GM23338 (cell line): Measurements from ENCODE around the gene LMAN1L. TPM values are rescaled to one million over a fixed set of nuclear protein-coding genes. Genes with fewer than 3 reads are reported as not detected.

Experiments used
- ATAC-seq: fragments of 200-7000 bp; cut with Tn5 transposase; 3 replicates; pipeline ENCODE4 v1.9.1; 2020
- DNase-seq: peaks from one replicate; pipeline ENCODE4 v3.0.0-alpha.2; 2015; ENCODE audit warnings: low spot score
- H2AFZ ChIP-seq: fragments of 200-600 bp; sonication (generic); 2 replicates; pipeline ENCODE4 v1.8.0; 2016; ENCODE audit warnings: antibody characterized with exemption, mild to moderate bottlenecking, moderate library complexity
- H3F3A ChIP-seq: fragments of 200-600 bp; sonication (generic); replicated peaks from 2 replicates; pipeline ENCODE4 v1.8.0; 2017; ENCODE audit warnings: antibody characterized with exemption, mixed run types, low read depth
- H3K27ac ChIP-seq: fragments of 200-600 bp; sonication (generic); 2 replicates; pipeline ENCODE4 v1.6.1; 2016; ENCODE audit warnings: low read depth
- H3K27me3 ChIP-seq: fragments of 200-600 bp; sonication (generic); 2 replicates; pipeline ENCODE4 v1.8.0; 2016; ENCODE audit warnings: mild to moderate bottlenecking, mixed run types, moderate library complexity; ENCODE audit not compliant: insufficient read depth
- H3K36me3 ChIP-seq: fragments of 200-600 bp; sonication (generic); 2 replicates; pipeline ENCODE4 v1.8.0; 2016; ENCODE audit warnings: mild to moderate bottlenecking; ENCODE audit not compliant: insufficient read depth
- H3K4me1 ChIP-seq: fragments of 200-600 bp; sonication (generic); 2 replicates; pipeline ENCODE4 v1.8.0; 2016; ENCODE audit warnings: mild to moderate bottlenecking, moderate library complexity; ENCODE audit not compliant: insufficient read depth
- H3K4me2 ChIP-seq: fragments of 200-600 bp; sonication (generic); 2 replicates; pipeline ENCODE4 v1.7.1; 2017; ENCODE audit warnings: mixed run types
- H3K4me3 ChIP-seq: fragments of 200-600 bp; sonication (generic); 2 replicates; pipeline ENCODE4 v1.6.1; 2016; ENCODE audit warnings: mixed run types
- H3K79me2 ChIP-seq: fragments of 200-600 bp; sonication (generic); replicated peaks from 2 replicates; pipeline ENCODE4 v1.8.0; 2017; ENCODE audit warnings: mild to moderate bottlenecking; ENCODE audit not compliant: insufficient read depth
- H3K9me2 ChIP-seq: fragments of 200-600 bp; sonication (generic); 2 replicates; pipeline ENCODE4 v1.8.0; 2017; ENCODE audit not compliant: insufficient read depth
- H4K20me1 ChIP-seq: fragments of 200-600 bp; sonication (generic); replicated peaks from 2 replicates; pipeline ENCODE4 v1.8.0; 2017; ENCODE audit warnings: mild to moderate bottlenecking; ENCODE audit not compliant: insufficient read depth
- H3K27ac Mint-ChIP-seq: 2 replicates; pipeline ENCODE4 v1.8.0; 2020; ENCODE audit warnings: inconsistent platforms, mild to moderate bottlenecking, moderate library complexity, mixed read lengths
- H3K27me3 Mint-ChIP-seq: 3 replicates; pipeline ENCODE4 v1.8.0; 2022; ENCODE audit warnings: low read depth, mild to moderate bottlenecking, moderate library complexity, mixed read lengths, inconsistent platforms; ENCODE audit not compliant: insufficient read depth, poor library complexity
- H3K36me3 Mint-ChIP-seq: 3 replicates; pipeline ENCODE4 v1.8.0; 2021; ENCODE audit warnings: low read depth, mild to moderate bottlenecking, inconsistent platforms, moderate library complexity, mixed read lengths
- H3K4me1 Mint-ChIP-seq: 3 replicates; pipeline ENCODE4 v1.8.0; 2020; ENCODE audit warnings: mild to moderate bottlenecking, inconsistent platforms, mixed read lengths
- H3K4me3 Mint-ChIP-seq: 3 replicates; pipeline ENCODE4 v1.8.0; 2021; ENCODE audit warnings: moderate library complexity, mild to moderate bottlenecking, inconsistent platforms, mixed read lengths
- H3K9me3 Mint-ChIP-seq: 3 replicates; pipeline ENCODE4 v1.8.0; 2020; ENCODE audit warnings: moderate library complexity, mild to moderate bottlenecking, inconsistent platforms, mixed read lengths
- CTCF ChIP-seq, 2 experiments: fragments of 200-600 bp in 1 of 2; sonication (generic) in 1 of 2; conservative IDR thresholded peaks; 2 replicates each; pipeline versions ENCODE4 v1.5.1 to v1.6.1; 2016 to 2017; ENCODE audit warnings: antibody characterized with exemption in 2 of 2, low read depth in 2 of 2, mild to moderate bottlenecking in 2 of 2, moderate library complexity in 1 of 2
- POLR2AphosphoS5 ChIP-seq: IDR thresholded peaks from 2 replicates; pipeline ENCODE4 v1.6.1; 2016; ENCODE audit warnings: antibody characterized with exemption, low read depth
- REST ChIP-seq: IDR thresholded peaks from one replicate; pipeline ENCODE4 v1.6.1; 2018; ENCODE audit warnings: antibody characterized with exemption; ENCODE audit not compliant: unreplicated experiment
- ZNF462 ChIP-seq: fragments of 250-450 bp; sonication (Bioruptor Pico); IDR thresholded peaks from 2 replicates; pipeline ENCODE4 v1.5.0; 2020; ENCODE audit warnings: mild to moderate bottlenecking, moderate library complexity
- polyA plus RNA-seq: library from polyadenylated mRNA; unstranded; fragments of >200 nt; fragmentation: Nextera tagmentation; extraction: Ambion mirVana; gene quantifications from 2 replicates; pipeline ENCODE4 v1.2.1, GENCODE V29; 2016
- total RNA-seq: library from RNA; depleted of rRNA; stranded (reverse); fragments of >200 nt; shearing (Covaris generic); gene quantifications from 2 replicates; pipeline ENCODE4 v1.2.3, GENCODE V29; 2014

Gene LMAN1L
- total and polyA plus RNA-seq, 2 experiments from 2014 or later, result not detected

DNA sequence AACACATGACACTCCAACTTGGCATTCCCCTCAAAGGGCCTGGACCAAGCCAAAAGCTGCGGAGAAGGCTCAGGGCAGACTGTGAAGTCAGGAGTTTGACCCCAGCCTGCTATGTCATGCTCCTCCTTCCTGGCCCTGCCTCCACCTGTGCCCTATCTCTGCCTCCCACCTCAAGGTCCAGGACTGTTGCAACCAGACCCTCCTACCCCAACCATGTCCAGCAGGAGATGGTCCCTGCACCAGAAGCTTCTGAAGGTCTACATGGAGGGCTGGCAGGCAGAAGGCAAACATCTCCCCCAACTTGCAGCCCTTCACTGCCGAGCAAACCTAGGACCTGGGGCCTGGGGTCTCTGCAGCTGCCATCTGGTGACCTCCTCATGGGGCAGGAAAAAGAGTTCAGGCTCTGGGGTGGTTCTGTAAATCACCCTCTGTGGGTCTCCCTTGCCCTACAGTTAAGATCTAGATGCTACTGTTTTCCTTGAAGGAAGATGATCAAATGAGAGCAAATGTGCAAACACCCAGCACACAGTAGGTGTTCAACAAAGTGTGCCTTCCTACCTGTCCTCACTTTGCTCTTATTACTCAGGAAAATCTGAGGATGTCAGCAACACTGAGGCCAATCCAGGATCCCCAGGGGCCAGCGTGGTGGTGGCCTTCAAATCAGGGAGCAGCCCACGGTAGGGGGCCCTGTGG, 42.3 kb upstream of the LMAN1L start (continued):
- TF ChIP-seq REST (no peak), POLR2AphosphoS5 (no peak), CTCF (conservative IDR thresholded peaks at IDR 0.05; ENCODE audit: low read depth in 2 of 2) (no peak)

DNA sequence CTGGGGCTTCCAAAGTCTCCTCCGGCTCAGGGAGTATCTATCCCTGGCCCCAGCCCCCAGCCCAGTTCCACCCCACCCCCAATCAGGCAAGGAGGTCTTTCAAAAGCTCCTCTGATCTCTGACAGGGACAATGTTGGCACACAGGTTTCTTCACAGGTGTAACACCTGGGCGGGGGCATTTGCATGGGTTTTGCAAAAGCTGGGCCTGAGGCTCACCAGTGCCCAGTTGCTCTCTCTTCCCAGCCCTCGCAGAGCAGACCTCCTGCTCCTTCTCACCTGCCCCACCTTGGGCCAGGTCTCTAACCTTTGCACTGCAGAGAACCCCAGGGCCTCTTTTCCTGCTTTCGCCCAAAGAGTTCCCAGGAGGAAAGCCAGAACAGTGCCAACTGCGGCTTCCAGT, 39.3 kb upstream of the LMAN1L start:
- H3K4me2 ChIP-seq, result 0 out of 2 replicates have a peak overlapping the region, but pooled peaks have one; percentile 36
- peak; percentile 3 for ATAC-seq
- H2AFZ ChIP-seq, result no peak overlapping the region
- no peak overlapping the region for H3K27ac Mint-ChIP-seq
- H3F3A ChIP-seq, result 0 out of 2 replicates have a peak, but pooled peaks cover 3% of the 10 kb centered on the region
- no peak for TF ChIP-seq ZNF462 (CRISPR knock-in tag)
- DNase-seq, result no peak
- no peak overlapping the region for H3K4me3 ChIP-seq
- no peaks in the 10 kb centered on the region for H3K27me3 ChIP-seq
- H3K4me3 Mint-ChIP-seq, result no peak overlapping the region
- H3K4me1 ChIP-seq, result peaks cover 14% of the 10 kb centered on the region; the same call in 1 of the 2 replicates
- H3K27me3 Mint-ChIP-seq, result peaks cover 25% of the 10 kb centered on the region
- no peaks in the 10 kb centered on the region for H3K79me2 ChIP-seq
- H4K20me1 ChIP-seq, result no peaks in the 10 kb centered on the region
- H3K9me2 ChIP-seq, result no peaks in the 10 kb centered on the region
- no peaks in the 10 kb centered on the region for H3K36me3 ChIP-seq
- H3K27ac ChIP-seq, result no peak overlapping the region
- H3K4me1 Mint-ChIP-seq, result peaks cover 40% of the 10 kb centered on the region
- H3K9me3 Mint-ChIP-seq, result no peaks in the 10 kb centered on the region
- no peaks in the 10 kb centered on the region for H3K36me3 Mint-ChIP-seq
